Measurements from ENCODE around the gene SECTM1.

DNA sequence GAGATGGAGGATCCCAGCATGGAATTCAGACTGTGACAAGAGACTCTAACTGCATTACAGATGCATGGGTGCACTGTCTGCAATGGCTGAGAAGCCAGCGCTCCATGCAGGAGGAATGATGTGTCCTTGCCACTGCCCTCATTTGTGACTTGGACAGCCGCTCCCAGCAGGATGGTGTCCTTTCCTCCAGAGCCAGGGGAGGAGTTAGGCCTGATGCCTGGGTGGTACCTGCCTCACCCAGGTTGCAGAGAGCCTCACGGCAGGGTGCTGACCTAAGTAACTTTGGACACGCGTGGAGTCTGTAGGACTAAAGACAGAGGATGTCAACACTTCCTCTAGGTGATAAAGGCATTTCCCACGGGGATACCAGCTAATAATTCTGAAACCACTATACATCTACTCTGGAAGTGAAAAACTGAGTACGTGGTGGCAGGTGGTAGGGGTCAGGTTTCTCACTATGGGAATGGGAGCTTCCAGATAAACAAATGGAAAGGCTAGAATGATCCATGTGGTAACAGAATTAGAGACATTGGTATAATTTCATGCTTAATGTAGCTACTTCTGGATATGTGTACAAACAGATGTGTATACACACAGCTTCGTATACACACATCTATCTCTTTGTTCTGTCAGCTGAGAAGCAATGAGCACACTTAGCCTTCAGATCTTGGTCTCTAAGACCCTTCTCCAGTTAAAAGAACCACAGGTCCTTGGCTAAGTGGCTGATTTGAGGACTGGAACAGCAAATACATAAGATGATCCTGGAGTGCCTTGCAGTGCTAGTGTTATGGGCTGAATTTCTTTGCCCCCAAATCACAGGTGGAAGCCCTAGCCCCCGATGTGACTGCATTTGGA is 46.3 kb downstream of the SECTM1 start:
- TF ChIP-seq, protein P1, sequence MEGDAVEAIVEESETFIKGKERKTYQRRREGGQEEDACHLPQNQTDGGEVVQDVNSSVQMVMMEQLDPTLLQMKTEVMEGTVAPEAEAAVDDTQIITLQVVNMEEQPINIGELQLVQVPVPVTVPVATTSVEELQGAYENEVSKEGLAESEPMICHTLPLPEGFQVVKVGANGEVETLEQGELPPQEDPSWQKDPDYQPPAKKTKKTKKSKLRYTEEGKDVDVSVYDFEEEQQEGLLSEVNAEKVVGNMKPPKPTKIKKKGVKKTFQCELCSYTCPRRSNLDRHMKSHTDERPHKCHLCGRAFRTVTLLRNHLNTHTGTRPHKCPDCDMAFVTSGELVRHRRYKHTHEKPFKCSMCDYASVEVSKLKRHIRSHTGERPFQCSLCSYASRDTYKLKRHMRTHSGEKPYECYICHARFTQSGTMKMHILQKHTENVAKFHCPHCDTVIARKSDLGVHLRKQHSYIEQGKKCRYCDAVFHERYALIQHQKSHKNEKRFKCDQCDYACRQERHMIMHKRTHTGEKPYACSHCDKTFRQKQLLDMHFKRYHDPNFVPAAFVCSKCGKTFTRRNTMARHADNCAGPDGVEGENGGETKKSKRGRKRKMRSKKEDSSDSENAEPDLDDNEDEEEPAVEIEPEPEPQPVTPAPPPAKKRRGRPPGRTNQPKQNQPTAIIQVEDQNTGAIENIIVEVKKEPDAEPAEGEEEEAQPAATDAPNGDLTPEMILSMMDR (IDR thresholded peaks at IDR 0.05), result no peak
- TF ChIP-seq RAD21 (conservative IDR thresholded peaks at IDR 0.05 in 1 of 2, IDR thresholded peaks at IDR 0.05 in 1 of 2) (no peak), FOSB (CRISPR knock-in tag; IDR thresholded peaks at IDR 0.05) (peak; percentile 72; the same call in 1 of the 2 replicates), EHMT2 (IDR thresholded peaks at IDR 0.05; ENCODE audit: low read depth) (no peak), FOSL2 (IDR thresholded peaks at IDR 0.05) (no peak), FOSL2 (CRISPR knock-in tag; IDR thresholded peaks at IDR 0.05) (no peak), RFX5 (IDR thresholded peaks at IDR 0.05) (no peak), PHF8 (IDR thresholded peaks at IDR 0.05; ENCODE audit: borderline replicate concordance, low read depth) (no peak), CEBPB (IDR thresholded peaks at IDR 0.05) (no peak), POLR2A (IDR thresholded peaks at IDR 0.05; ENCODE audit: low read length) (no peak)
